Measurements from ENCODE around the gene GATC. TPM values are rescaled to one million over a fixed set of nuclear protein-coding genes. Genes with fewer than 3 reads are reported as not detected.

GATC gene
- total and polyA plus RNA-seq, 10 of the 15 experiments (the other 5 are each of a cell fraction or from before 2014, with no cell fraction given): 5.1 to 40.3 (median 22.9) TPM

GRCh38 chr12:120453977-120454376 lies 7.7 kb downstream of the GATC start:
- Histone ChIP-seq H2AFZ (ENCODE audit: control insufficient read depth, low read depth, low read length) (no peak overlapping the region), H3K27me3 (replicated peaks in 1 of 2; ENCODE audit: control insufficient read depth in 2 of 2, insufficient read depth in 2 of 2, low read length in 1 of 2) (no peaks in the 10 kb centered on the region), H3K36me3 (ENCODE audit: control insufficient read depth in 2 of 2, insufficient read depth in 2 of 2, low read length in 1 of 2) (peaks cover 8 to 25% of the 10 kb centered on the region in 2 experiments), H3K4me2 (ENCODE audit: control insufficient read depth, insufficient read depth) (no peak overlapping the region), H3K4me1 (ENCODE audit: control insufficient read depth, insufficient read depth, low read length) (no peaks in the 10 kb centered on the region), H3K9me3 (replicated peaks; ENCODE audit: control insufficient read depth, insufficient read depth, low read length) (no peaks in the 10 kb centered on the region), H4K20me1 (ENCODE audit: control insufficient read depth, insufficient read depth) (no peaks in the 10 kb centered on the region), H3K79me2 (ENCODE audit: control insufficient read depth, insufficient read depth, low read length) (peaks cover 2% of the 10 kb centered on the region), H3K9ac (ENCODE audit: control insufficient read depth, insufficient read depth, low read length) (no peak overlapping the region), H3K27ac (ENCODE audit: control insufficient read depth, insufficient read depth) (no peak overlapping the region), H3K4me3 (no peak overlapping the region)
- 12% methylated on average over 4 of the region's 4 CpGs for WGBS (ENCODE audit: insufficient coverage, insufficient replicate concordance, low lambda C conversion rate, missing lambda C conversion rate)
- DNase-seq (ENCODE audit: low read depth, low spot score) (no peak), FAIRE-seq (no peak), ATAC-seq (peak; percentile 92)
- POLR2A ChIA-PET: interaction anchor here (0.7 kb wide), 1 partner anchor 11 kb away, joined by 3 read pairs; no protein-coding TSS in a partner anchor
- in situ Hi-C loops (cut with MboI): no loop called here
- intact Hi-C loops (cut with micrococcal nuclease; ENCODE audit: unreplicated experiment): no loop called here
- RAD21 ChIA-PET (ENCODE audit: unreplicated experiment): no interaction called here
- BruUV-seq (replicated peaks): no TSS peak
- SMC1A ChIA-PET (ENCODE audit: uncharacterized antibody, unreplicated experiment): interaction anchor here (0.7 to 3.0 kb wide), 5 partner anchors 9 to 82 kb away, joined by 3 to 10 read pairs (median 4); no protein-coding TSS in a partner anchor
- CTCF ChIA-PET: interaction anchor here (1.3 to 4.3 kb wide), 5 partner anchors 14 to 152 kb away, joined by 3 to 39 read pairs (median 6); partner anchors contain the start of genes SIRT4 and SRSF9
- TF ChIP-seq SMC3 (IDR thresholded peaks at IDR 0.05; ENCODE audit: borderline replicate concordance, low read length) (peak; percentile 17; the same call in 1 of the 2 replicates), RAD21 (IDR thresholded peaks at IDR 0.05; ENCODE audit: insufficient read depth, low read depth, low read length) (peak; percentile 40; the same call in 1 of the 2 replicates), TARDBP (IDR thresholded peaks at IDR 0.05; ENCODE audit: borderline replicate concordance) (no peak)
- TF ChIP-seq, protein P1, sequence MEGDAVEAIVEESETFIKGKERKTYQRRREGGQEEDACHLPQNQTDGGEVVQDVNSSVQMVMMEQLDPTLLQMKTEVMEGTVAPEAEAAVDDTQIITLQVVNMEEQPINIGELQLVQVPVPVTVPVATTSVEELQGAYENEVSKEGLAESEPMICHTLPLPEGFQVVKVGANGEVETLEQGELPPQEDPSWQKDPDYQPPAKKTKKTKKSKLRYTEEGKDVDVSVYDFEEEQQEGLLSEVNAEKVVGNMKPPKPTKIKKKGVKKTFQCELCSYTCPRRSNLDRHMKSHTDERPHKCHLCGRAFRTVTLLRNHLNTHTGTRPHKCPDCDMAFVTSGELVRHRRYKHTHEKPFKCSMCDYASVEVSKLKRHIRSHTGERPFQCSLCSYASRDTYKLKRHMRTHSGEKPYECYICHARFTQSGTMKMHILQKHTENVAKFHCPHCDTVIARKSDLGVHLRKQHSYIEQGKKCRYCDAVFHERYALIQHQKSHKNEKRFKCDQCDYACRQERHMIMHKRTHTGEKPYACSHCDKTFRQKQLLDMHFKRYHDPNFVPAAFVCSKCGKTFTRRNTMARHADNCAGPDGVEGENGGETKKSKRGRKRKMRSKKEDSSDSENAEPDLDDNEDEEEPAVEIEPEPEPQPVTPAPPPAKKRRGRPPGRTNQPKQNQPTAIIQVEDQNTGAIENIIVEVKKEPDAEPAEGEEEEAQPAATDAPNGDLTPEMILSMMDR (IDR thresholded peaks at IDR 0.05 in 2 of 3, conservative IDR thresholded peaks at IDR 0.05 in 1 of 3; ENCODE audit: control insufficient read depth in 2 of 3, extremely low read depth in 1 of 3, insufficient read depth in 1 of 3, low read depth in 3 of 3, low read length in 3 of 3): peak; percentile 55 to 74 (median 62)

DNA sequence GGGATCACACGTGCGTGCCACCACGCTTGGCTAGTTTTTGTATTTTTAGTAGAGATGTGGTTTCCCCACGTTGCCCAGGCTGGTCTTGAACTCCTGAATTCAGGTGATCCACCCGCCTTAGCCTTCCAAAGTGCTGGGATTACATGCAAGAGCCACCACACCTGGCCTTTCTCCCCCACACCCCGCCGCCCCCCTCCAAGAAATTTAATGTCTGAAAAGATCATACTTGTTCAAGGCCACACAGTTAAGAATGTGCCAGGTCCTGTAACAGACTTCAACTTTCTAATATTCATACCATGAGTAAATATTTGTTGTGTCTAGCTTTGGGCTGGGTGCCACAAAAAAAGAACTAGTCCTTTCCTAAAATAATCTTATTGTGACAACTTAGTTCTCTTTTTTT lies 9.1 kb downstream of the GATC start:
- Histone ChIP-seq H2AFZ (ENCODE audit: control insufficient read depth, low read depth, low read length) (no peak overlapping the region), H3K4me1 (ENCODE audit: control insufficient read depth, insufficient read depth, low read length) (no peaks in the 10 kb centered on the region), H3K4me3 (no peak overlapping the region), H4K20me1 (ENCODE audit: control insufficient read depth, insufficient read depth) (no peaks in the 10 kb centered on the region), H3K36me3 (ENCODE audit: control insufficient read depth in 2 of 2, insufficient read depth in 2 of 2, low read length in 1 of 2) (peaks cover 14 to 34% of the 10 kb centered on the region in 2 experiments), H3K9ac (ENCODE audit: control insufficient read depth, insufficient read depth, low read length) (no peak overlapping the region), H3K79me2 (ENCODE audit: control insufficient read depth, insufficient read depth, low read length) (no peaks in the 10 kb centered on the region), H3K27me3 (replicated peaks in 1 of 2; ENCODE audit: control insufficient read depth in 2 of 2, insufficient read depth in 2 of 2, low read length in 1 of 2) (no peaks in the 10 kb centered on the region), H3K27ac (ENCODE audit: control insufficient read depth, insufficient read depth) (no peak overlapping the region), H3K9me3 (replicated peaks; ENCODE audit: control insufficient read depth, insufficient read depth, low read length) (no peaks in the 10 kb centered on the region), H3K4me2 (ENCODE audit: control insufficient read depth, insufficient read depth) (no peak overlapping the region)
- SMC1A ChIA-PET (ENCODE audit: uncharacterized antibody, unreplicated experiment): interaction anchor here (0.6 to 2.4 kb wide), 2 partner anchors 13 to 106 kb away, joined by 3 to 5 read pairs; no protein-coding TSS in a partner anchor
- no TSS peak for BruUV-seq (replicated peaks)
- in situ Hi-C loops (cut with MboI): no loop called here
- FAIRE-seq: no peak
- CTCF ChIA-PET: interaction anchor here (0.6 to 4.3 kb wide), 4 partner anchors 12 to 48 kb away, joined by 3 to 39 read pairs (median 6); partner anchors contain the start of gene SRSF9
- 83% methylated on average over 7 of the region's 7 CpGs for WGBS (ENCODE audit: insufficient coverage, insufficient replicate concordance, low lambda C conversion rate, missing lambda C conversion rate)
- no peak for DNase-seq (ENCODE audit: low read depth, low spot score)
- no peak for ATAC-seq
- RAD21 ChIA-PET (ENCODE audit: unreplicated experiment): no interaction called here
- POLR2A ChIA-PET: interaction anchor here (0.6 kb wide), 1 partner anchor 39 kb away, joined by 3 read pairs; no protein-coding TSS in a partner anchor
- intact Hi-C loops (cut with micrococcal nuclease; ENCODE audit: unreplicated experiment): no loop called here
- no peak for TF ChIP-seq ZBTB11 (CRISPR knock-in tag; IDR thresholded peaks at IDR 0.05)
- TF ChIP-seq TBL1XR1 (IDR thresholded peaks at IDR 0.05; ENCODE audit: low read depth, low read length): no peak
- no peak for TF ChIP-seq PAX8 (IDR thresholded peaks at IDR 0.05)
- TF ChIP-seq ZNF274 (IDR thresholded peaks at IDR 0.05; ENCODE audit: insufficient read depth, insufficient read length): no peak
- no peak for TF ChIP-seq ZSCAN29 (IDR thresholded peaks at IDR 0.05)
- TF ChIP-seq YBX1 (IDR thresholded peaks at IDR 0.05): no peak
- TF ChIP-seq POU2F2 (IDR thresholded peaks at IDR 0.05; ENCODE audit: borderline replicate concordance, low read depth, low read length): no peak

Measured in GM12878 (cell line).